ENCODE measurements around the gene LHFPL2. TPM values are rescaled to one million over a fixed set of nuclear protein-coding genes. Genes with fewer than 3 reads are reported as not detected.
"Not testable (repeated sequence)": the region's sequence is repeated elsewhere in the genome, so short reads cannot be mapped to it uniquely, and the experiment has no call there.

LHFPL2 gene
- total RNA-seq, 3 donors from 2014 or later: 44.8 to 63.6 (median 50.2) TPM

DNA sequence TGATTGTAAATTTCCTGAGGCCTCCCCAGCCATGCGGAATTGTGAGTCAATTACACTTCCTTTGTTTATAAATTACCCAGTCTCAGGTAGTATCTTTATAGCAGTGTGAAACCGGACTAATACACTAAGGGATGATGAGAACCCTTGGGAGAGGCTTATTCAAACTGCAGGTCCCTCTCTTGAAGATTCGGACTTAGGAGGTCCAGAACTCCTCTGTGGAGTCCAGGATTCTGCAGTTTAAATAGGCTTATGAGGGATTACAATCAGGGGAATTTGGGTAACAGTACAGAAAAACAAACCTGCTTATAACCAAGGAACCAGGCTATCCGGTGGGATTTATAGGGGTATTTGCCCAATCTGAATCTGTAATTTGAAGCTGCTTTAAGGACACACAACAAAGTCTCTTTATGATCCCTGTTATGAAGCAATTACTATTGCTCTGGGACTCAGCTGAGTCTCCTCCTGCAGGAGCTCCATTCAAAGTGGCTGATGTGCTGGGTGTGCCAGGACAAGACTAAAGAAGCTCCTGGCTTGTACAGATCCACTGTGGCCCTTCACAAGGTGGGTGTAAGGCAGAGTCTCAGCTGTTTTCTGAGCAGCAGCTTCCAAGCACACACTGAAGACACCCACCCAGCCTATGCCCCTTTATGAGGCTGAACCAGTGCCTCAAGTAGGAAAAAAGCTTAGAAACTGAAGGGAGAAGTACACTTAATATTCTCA, 41.8 kb upstream of the LHFPL2 start:
- DNase-seq (no peak), ATAC-seq (peak; percentile 76)
- no peaks in the 10 kb centered on the region for H3K9me3 ChIP-seq
- TF ChIP-seq CTCF (IDR thresholded peaks at IDR 0.05): no peak
- peaks cover 11% of the 10 kb centered on the region for H3K4me1 ChIP-seq (ENCODE audit: low read depth)
- H3K4me3 ChIP-seq: no peak overlapping the region
- intact Hi-C loops (cut with DNase I, micrococcal nuclease): no loop called here
- H3K36me3 ChIP-seq (ENCODE audit: low read depth): no peaks in the 10 kb centered on the region

DNA sequence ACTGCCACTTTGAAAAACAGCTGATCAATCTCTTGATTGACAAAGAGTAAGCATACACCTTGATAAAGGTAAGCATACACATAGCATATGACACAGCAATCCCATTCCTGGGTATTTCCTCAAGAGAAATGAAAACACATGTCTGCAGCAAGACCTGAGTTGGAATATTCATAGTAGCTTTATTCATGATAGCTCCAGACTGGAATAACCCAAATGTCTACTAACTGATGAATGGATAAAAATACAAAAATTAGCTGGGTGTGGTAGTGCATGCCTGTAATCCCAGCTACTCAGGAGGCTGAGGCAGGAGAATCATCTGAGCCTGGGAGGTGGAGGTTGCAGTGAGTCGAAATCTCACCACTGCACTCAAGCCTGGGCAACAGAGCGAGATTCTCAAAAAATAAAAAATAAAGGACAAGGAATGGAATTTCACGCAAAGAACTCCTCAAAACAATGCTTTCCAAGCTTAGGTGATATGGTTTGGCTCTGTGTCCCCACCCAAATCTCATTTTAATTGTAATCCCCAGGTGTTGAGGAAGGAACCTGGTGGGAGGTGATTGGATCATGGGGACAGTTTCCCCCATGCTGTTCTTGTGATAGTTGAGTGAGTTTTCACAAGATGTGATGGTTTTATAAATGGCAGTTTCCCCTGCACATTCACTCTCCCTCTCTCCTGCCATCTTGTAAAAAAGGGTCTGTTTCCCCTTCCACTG, 41.1 kb upstream of the LHFPL2 start:
- TF ChIP-seq CTCF (IDR thresholded peaks at IDR 0.05): no peak

GRCh38 chr5:78687514-78687913, 38.9 kb upstream of the LHFPL2 start:
- ATAC-seq; intact Hi-C loops (cut with DNase I, micrococcal nuclease); H3K4me3 ChIP-seq; H3K36me3 ChIP-seq (ENCODE audit: low read depth); H3K9me3 ChIP-seq; DNase-seq: not testable (repeated sequence)
- H3K4me1 ChIP-seq (ENCODE audit: low read depth): peaks cover 11% of the 10 kb centered on the region

More for the DNA sequence above, 41.1 kb upstream of the LHFPL2 start:
- DNase-seq (no peak), ATAC-seq (no peak)
- Histone ChIP-seq H3K4me3 (no peak overlapping the region), H3K4me1 (ENCODE audit: low read depth) (peaks cover 11% of the 10 kb centered on the region), H3K9me3 (no peaks in the 10 kb centered on the region), H3K36me3 (ENCODE audit: low read depth) (no peaks in the 10 kb centered on the region)
- intact Hi-C loops (cut with DNase I, micrococcal nuclease): no loop called here

DNA sequence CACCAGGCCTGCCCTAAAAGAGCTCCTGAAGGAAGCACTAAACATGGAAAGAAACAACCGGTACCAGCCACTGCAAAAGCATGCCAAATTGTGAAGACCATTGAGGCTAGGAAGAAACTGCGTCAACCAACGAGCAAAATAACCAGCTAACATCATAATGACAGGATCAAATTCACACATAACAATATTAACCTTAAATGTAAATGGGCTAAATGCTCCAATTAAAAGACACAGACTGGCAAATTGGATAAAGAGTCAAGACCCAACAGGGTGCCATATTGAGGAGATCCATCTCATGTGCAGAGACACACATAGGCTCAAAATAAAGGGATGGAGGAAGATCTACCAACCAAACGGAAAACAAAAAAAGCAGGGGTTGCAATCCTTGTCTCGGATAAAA, 35.3 kb upstream of the LHFPL2 start:
- intact Hi-C loops (cut with DNase I, micrococcal nuclease); H3K4me1 ChIP-seq (ENCODE audit: low read depth); DNase-seq; H3K36me3 ChIP-seq (ENCODE audit: low read depth); H3K9me3 ChIP-seq; H3K4me3 ChIP-seq; ATAC-seq: not testable (repeated sequence)

DNA sequence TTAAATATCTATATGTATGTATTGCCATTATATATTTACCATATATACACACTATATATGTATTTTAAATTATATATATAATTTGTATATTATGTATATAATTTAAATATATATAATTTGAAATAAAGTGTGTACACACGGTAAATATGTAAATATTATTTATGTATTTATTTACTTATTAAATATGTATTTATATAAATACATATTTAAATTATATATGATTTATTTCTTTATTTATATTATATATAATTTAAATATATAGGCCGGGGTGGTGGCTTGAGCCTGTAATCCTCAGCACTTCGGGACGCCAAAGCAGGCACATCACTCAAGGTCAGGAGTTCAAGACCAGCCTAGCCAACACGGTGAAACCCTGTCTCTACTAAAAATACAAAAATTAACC, 31.3 kb upstream of the LHFPL2 start:
- H3K9me3 ChIP-seq: no peaks in the 10 kb centered on the region
- intact Hi-C loops (cut with DNase I, micrococcal nuclease): no loop called here

More for the DNA sequence above, 31.3 kb upstream of the LHFPL2 start:
- no peak overlapping the region for H3K4me3 ChIP-seq
- no peak for TF ChIP-seq CTCF (IDR thresholded peaks at IDR 0.05)
- H3K4me1 ChIP-seq (ENCODE audit: low read depth): peaks cover 14% of the 10 kb centered on the region
- no peak for DNase-seq
- H3K36me3 ChIP-seq (ENCODE audit: low read depth): no peaks in the 10 kb centered on the region
- ATAC-seq: no peak

All from mucosa of descending colon (tissue), 3 donors.